Activated T-cell treated with anti-CD3 and anti-CD28 coated beads, Interleukin-2, amount 50 U/mL, for 1 hour (primary cell): ENCODE results near the gene IL1RL2.
A peak's percentile ranks its signal among the peaks of the same experiment; 100 is the strongest.

Source experiments
- DNase-seq: peaks from one replicate; pipeline ENCODE4 v3.0.0-alpha.2; 2020

Gene IL1RL2

DNA sequence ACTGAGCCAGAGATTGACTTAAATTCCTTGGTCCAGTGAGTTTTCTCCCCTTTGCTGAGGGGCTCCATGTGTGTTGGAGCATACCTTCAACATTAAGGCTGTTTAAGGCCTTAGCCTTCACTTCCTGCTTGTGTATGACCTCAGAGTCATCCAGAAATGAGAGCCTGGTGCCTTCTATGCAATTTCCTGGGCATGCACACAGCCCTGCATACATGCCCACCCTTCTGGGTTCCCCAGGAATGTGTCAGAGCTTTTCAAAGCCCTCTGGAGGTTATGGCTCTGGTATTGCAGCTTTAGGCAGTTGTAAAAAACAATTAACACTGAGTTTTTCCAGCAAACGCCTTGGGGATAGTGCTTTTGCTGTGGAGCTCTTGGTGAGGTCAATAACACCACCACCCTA, 27.5 kb upstream of the IL1RL2 start:
- DNase-seq, result no peak

DNA sequence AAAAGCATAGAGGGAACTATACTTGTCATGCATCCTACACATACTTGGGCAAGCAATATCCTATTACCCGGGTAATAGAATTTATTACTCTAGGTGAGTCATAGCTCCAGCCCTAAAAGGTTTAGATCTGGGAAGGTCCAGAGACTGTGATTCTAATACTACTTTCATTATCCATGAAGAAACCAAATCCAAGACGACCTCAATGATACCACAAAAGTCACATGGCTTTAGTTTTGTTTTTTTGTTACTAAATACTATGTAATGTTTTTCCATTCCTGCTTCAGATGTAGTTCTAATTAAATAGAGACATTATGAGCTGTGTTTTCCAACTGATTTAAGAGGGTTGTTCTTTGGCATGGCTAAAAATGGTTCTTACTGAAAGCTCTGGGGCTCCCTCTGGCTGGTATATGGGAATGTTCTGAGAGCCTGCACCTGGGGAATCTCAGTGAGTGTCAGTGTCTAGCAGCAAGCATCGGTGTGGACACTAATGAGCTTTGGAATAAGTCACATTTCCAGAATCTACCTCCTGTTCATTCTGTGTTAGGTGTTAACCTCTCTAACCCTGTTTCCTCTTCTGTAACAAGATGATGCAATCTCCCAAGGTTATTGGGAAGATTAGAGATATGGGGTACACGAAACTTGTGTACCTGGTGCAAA, 20.5 kb upstream of the IL1RL2 start:
- DNase-seq, result no peak

DNA sequence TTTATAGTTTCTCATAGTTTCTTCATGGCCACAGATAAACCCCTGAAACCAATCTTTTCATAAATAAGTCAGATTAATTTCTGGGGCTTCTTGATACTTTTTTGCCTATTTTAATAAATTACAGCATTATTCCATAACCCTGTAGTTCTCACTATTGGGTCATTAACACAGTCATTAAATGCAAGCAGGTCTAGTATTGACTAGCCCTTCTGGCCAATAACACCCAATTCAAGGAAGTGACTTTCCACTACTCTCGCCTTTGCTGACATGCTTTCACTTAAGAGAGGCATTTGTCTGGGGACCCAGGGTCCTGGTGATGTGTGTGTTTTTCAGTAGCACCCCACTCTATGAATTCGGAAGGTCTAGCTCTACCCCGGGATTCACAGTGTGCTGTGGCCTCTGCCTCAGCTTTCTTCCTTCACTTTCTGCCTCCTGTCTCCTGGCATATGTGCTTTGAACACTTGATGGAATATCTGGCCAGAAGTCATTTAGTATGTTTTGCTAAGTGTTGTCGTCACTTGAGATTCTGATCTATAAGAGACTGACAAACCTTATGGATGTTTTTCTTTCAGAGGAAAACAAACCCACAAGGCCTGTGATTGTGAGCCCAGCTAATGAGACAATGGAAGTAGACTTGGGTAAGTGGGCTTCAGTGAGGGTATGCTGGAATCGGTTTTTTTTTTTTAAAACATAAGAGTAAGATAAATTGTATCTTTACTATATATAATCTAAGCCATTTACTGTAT, 18.6 kb upstream of the IL1RL2 start:
- DNase-seq, result no peak

GRCh38 chr2:102171946-102172345, 14.9 kb upstream of the IL1RL2 start:
- DNase-seq, result no peak

DNA sequence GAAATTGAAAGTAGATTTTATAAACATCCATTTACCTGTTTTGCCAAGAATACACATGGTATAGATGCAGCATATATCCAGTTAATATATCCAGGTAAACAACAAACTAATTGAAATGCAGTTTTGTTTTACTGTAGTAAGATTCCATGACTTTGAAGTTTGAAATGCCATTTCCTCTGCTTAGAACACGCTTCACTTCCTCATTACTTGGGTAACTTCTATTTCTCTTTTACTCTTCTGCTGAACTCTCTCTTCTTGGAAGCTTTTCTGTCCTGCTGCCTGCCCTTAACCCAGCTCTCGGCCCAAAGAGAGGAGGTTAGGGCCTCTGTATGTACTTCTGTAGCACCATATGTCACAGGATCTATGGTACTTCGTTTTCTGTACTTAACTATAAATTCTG, 14.1 kb upstream of the IL1RL2 start:
- no peak for DNase-seq

- DNase-seq, result no peak
These were observed 10.7 kb upstream of the IL1RL2 start for GRCh38 chr2:102176172-102176571.

- no peak for DNase-seq
These were observed 8.9 kb upstream of the IL1RL2 start for GRCh38 chr2:102177814-102178478.

DNA sequence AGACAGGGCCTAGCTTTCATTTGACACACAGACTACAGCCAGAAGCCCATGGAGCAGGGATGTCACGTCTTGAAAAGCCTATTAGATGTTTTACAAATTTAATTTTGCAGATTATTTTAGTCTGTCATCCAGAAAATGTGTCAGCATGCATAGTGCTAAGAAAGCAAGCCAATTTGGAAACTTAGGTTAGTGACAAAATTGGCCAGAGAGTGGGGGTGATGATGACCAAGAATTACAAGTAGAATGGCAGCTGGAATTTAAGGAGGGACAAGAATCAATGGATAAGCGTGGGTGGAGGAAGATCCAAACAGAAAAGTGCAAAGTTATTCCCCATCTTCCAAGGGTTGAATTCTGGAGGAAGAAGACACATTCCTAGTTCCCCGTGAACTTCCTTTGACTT, 7.8 kb upstream of the IL1RL2 start:
- no peak for DNase-seq

- DNase-seq, result no peak
These were observed 6.8 kb upstream of the IL1RL2 start for GRCh38 chr2:102179788-102180686.

- DNase-seq, result no peak
These were observed 6.2 kb upstream of the IL1RL2 start for GRCh38 chr2:102180687-102180999.

GRCh38 chr2:102181376-102181775, 5.4 kb upstream of the IL1RL2 start:
- no peak for DNase-seq

- no peak for DNase-seq
These were observed 4.7 kb upstream of the IL1RL2 start for GRCh38 chr2:102181919-102182635.

- no peak for DNase-seq
These were observed 2.8 kb upstream of the IL1RL2 start for GRCh38 chr2:102184018-102184417.

DNA sequence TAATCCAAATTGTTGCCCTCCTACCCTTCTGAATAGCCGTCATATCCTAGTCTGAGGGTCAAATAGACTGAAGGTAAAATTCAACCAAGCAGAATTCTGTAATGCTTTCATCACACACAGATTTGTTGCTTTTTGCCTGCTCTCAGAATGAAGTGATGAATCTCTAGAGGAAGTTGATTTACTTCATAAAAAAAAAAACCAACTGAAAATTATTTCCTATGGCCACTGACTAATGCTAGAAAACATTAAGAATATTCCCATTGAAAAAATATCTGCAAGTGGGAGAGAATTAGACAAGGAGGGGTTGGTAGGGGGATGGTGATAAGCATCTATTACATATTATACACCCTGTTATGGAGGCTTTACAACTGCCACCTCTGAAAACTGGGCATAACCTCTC, 2.3 kb upstream of the IL1RL2 start:
- DNase-seq, result no peak

GRCh38 chr2:102185347-102185746, 1.5 kb upstream of the IL1RL2 start:
- DNase-seq, result no peak

DNA sequence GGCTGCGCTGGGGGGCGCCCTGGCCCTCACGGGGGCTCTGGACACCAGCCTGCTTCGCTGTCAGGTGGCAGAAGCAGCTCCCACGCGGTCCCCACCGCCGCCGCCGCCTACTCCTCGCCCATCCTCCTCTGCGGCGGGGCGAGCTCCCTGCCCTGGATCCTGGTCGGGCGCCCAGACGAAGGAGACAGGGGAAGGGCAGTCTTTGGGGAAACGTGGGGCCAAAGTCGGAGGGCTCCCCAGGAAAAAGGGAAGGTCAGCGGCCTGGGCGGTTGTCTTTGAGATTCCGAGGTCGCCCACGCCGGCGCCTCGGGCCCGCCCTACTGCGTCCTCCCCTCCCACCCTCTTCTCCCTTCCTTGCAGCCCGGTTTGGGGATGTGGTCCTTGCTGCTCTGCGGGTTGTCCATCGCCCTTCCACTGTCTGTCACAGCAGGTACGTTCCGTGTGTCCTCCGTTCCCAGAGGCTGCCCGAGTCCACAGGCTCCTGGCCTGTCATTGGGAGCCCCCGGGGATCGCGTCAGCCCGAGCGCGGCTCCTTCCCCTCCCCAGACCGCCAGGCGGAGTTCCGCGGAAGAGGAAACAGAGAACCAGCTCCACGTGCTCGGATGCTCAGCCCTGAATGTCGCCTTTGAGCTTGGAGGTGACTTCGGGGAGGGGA, 800 bp downstream of the IL1RL2 start:
- DNase-seq, result peak; percentile 60

GRCh38 chr2:102190430-102191107, 3.7 kb downstream of the IL1RL2 start:
- no peak for DNase-seq

DNA sequence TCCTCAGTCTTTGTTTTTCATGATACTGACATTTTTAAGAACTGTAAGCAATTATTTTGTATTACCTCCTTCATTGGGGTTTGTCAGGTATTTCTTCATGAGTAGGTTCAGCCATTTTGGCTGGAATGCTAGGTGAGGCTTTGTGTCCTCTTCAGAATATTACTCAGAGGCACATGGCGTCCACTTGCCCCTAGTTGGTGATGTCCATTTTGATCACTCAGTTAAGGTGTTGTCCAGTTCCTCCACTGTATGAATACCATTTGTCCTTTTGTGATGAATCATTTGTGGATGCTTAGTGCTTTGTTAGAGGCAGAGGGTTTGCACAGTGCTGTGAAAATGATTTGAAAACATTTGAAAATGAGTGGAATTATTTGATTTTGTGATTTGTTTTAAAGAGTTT, 4.7 kb downstream of the IL1RL2 start:
- DNase-seq, result no peak

- DNase-seq, result no peak
These were observed 6.3 kb downstream of the IL1RL2 start for GRCh38 chr2:102193074-102193473.

GRCh38 chr2:102194609-102195268, 7.9 kb downstream of the IL1RL2 start:
- no peak for DNase-seq
